ENCODE measurements around the gene C14orf119.
A peak's percentile ranks its signal among the peaks of the same experiment; 100 is the strongest.

C14orf119 gene

DNA sequence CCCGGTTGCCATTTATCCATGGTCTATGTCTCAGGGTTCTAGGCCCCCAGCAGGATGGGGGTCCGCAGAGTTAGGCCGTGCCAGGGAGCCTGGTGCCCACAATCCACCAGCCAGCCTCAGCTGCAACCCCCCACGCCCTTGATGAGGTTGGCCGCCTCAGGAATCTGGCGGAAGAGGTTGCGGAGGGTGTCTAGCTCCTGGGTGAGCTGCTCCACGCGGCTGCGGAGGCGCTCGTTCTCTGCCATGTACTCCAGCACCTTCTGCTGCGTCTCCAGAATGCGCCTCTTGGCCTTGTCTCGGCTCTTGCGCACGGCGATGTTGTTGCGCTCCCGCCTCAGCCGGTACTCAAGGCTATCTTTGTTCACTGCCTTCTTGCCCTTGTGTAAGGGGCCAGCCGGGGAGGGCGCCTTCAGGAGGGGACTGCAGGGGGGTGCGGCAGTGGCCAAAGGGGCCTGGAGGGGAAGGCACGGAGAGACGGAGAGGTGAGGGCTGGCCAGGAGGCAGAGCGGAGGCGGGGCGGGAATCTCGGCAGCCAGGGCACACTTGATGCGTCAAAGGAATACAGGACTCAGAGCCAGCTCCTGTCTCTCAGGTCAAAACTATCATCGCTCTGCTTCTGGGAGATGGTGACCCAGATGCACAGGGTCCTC is 22.2 kb downstream of the C14orf119 start:
- TF ChIP-seq, protein P1, sequence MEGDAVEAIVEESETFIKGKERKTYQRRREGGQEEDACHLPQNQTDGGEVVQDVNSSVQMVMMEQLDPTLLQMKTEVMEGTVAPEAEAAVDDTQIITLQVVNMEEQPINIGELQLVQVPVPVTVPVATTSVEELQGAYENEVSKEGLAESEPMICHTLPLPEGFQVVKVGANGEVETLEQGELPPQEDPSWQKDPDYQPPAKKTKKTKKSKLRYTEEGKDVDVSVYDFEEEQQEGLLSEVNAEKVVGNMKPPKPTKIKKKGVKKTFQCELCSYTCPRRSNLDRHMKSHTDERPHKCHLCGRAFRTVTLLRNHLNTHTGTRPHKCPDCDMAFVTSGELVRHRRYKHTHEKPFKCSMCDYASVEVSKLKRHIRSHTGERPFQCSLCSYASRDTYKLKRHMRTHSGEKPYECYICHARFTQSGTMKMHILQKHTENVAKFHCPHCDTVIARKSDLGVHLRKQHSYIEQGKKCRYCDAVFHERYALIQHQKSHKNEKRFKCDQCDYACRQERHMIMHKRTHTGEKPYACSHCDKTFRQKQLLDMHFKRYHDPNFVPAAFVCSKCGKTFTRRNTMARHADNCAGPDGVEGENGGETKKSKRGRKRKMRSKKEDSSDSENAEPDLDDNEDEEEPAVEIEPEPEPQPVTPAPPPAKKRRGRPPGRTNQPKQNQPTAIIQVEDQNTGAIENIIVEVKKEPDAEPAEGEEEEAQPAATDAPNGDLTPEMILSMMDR (conservative IDR thresholded peaks at IDR 0.05; ENCODE audit: low read depth, low read length): no peak
- H3K4me3 ChIP-seq (ENCODE audit: low read depth, low read length): no peak overlapping the region
- no peak for DNase-seq (ENCODE audit: low read depth)

DNA sequence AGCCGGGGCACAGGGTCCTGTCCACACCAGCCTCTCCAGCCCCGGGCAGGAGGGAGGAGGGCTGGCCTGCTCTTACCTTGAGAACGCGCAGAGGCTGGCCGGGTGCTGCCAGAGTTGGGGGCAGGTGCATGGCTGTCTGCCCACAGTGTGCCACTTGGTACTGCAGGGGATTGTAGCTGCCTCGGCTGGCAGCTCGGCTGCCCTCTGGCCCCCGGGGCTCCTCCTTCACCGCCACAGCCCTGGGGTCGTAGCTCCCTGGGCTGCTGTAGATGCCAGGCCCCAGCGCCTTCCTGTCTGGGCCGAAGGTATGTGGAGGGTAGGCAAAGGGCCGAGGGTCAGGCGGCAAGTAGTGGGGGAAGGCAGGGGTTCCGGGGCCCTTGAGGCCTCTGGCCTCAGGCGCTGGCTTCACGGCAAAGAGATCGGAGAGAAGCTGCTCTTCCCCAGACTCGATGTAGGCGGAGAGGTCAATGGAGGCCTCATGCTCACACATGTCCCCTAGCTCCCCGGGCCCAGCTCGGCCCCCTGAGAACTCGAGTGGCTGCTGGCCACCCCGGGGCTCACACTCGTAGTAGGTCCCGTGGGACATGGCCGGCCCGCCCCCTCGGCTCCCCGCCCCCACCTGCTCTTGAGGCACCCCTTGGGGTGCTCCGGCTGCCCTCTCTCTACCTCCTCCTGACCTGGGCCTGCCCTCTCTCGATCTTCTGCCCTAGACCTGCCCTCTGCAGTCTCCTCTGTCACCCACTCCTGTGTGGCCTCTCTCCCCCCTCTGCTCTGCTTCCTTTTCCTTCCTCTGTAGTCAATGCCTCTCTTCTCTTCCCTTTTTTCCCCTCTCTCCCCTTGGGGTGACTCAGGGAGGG is 23.4 kb downstream of the C14orf119 start, which contains the start of gene CEBPE:
CEBPE (minus strand) TSS at position 750 of the 857 bp plus-strand sequence; CDS start at position 586, 164 bp downstream.
- no peak within 1 kb of the TSS for H3K4me3 ChIP-seq (ENCODE audit: low read depth, low read length)
- TF ChIP-seq, protein P1 (conservative IDR thresholded peaks at IDR 0.05; ENCODE audit: low read depth, low read length): no peak
- no peak for DNase-seq (ENCODE audit: low read depth)

DNA sequence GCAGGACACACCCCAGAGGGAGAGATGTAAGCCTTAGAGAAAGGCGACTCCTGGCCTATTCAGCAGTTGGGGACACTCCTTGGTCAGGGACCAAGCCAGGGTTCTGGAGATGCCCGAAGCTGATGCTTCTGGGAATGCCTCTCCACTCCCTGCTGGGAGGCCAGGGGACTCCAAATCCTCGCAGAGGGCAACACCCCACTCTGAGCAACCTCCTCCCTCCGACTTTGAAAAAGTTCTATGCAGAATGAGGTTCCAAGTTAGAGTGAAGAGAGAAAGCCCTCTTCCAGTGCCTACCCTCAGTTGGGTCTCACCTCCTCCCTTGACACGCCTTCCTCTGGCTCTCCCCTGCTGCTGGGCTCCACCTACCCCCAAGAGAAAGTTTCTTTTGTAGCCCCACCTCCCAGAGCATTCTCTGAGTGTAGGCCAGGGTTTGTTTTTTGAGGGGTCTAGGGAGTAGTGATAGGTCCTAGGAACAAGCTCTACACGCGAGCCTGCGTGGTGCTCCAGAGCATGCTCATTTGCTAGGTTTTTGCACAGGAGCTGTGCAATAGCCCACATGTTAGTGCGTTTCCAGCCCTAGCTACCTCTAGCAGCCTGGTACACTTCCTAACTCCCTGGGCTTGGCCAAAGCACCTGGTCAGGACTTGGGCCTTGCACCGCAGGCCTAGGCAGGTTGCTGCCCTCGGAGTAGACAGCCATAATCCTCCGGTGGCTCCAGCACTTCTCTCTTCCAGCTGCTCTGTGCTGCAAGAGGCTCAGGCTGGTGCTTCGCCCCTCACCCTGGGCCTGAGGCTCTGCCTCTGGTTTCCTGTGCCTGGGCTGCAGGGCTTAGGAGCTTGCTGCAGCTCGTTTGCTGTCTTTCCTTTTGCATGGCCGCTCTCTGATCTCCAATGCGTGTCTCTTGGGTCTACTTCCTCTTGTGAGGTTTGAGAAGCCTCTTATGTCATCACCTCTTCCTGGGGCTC is 24.3 kb downstream of the C14orf119 start:
- H3K4me3 ChIP-seq (ENCODE audit: low read depth, low read length): no peak overlapping the region
- TF ChIP-seq, protein P1 (conservative IDR thresholded peaks at IDR 0.05; ENCODE audit: low read depth, low read length): no peak
- no peak for DNase-seq (ENCODE audit: low read depth)

DNA sequence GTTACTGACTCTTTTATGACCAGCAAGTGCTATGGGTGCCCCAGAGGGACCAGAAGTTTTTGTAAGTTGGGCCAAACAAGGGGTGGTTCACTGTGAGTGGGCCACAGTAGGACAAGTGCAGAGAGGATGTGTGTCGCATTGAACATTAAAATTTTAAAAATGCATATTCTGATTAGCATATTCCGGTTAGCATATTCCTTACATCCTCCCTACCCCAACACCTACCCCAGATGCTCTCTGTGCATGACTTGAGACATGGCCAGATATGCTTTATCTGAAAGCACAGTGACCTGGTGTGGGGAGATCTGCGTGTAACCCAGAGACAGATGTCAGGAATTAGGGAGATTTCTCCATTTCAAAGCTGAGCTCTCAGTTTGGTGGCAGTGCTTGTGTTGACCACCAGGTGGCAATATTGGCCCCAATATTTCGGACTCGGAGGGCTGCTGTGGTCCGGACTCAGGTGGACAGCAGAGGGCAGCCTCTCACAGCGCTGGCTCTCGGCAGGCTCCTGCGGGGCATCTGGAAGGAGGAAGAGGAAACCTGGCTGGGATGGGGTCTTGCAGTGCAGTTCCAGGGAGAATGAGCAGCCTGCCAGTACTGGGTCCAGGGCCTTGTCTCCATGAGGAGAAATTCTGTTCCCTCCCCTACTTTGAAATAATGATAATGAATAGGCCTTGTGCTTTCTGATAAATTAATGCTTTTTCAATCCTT is 25.4 kb downstream of the C14orf119 start:
- TF ChIP-seq, protein P1 (conservative IDR thresholded peaks at IDR 0.05; ENCODE audit: low read depth, low read length): peak; percentile 100

DNA sequence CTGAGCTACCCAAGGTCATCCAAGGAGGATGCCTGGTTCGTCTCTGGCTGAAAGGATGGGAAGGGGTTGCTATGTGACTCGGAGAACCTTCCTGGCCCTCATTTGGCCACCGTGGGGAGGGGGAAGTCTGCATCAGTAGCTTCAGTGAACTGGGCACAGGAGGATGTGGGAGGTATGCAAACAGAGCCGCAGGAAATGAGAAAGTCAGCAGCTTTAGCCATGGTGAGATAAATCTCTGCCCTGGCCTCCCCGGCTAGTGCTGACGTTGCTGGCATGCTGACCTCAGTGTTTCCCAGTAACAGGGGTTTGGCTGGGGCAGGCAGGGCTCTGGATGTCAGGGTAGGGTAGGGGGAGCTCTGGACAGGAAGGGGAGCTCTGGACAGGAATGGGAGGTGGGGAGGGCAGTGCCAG is 26.1 kb downstream of the C14orf119 start:
- H3K4me3 ChIP-seq (ENCODE audit: low read depth, low read length): no peak overlapping the region
- TF ChIP-seq, protein P1 (conservative IDR thresholded peaks at IDR 0.05; ENCODE audit: low read depth, low read length): no peak
- peak; percentile 70 for DNase-seq (ENCODE audit: low read depth)

More for the DNA sequence above, 25.4 kb downstream of the C14orf119 start:
- peak; percentile 91 for DNase-seq (ENCODE audit: low read depth)
- no peak overlapping the region for H3K4me3 ChIP-seq (ENCODE audit: low read depth, low read length)

DNA sequence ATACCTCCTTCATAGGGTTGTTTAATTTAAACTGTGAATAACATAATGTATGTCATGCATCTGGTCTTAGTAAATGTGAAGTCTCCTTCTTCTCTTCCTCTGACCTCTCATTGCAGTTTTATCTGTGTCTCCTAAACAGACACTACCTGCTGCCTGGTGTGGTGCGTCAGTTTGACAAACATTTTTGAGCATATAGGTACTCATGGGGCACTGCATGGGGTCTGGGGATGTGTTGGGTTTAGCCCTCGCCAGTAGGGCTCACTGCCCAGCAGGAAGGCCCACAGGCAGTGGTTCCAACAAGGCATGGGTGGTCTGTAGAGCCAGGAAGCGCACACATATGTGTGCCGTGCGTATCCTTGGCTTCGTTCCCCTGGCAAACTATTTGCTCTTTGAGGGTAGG is 26.8 kb downstream of the C14orf119 start:
- TF ChIP-seq, protein P1 (conservative IDR thresholded peaks at IDR 0.05; ENCODE audit: low read depth, low read length): no peak
- no peak overlapping the region for H3K4me3 ChIP-seq (ENCODE audit: low read depth, low read length)
- no peak for DNase-seq (ENCODE audit: low read depth)
